HG03565 (cell line): ENCODE results near the gene GTPBP3.

Source experiments
- ATAC-seq: cut with Tn5 transposase; IDR thresholded peaks from one replicate; pipeline ENCODE4 v1.9.1; 2021; ENCODE audit warnings: mild to moderate bottlenecking, moderate library complexity; ENCODE audit not compliant: unreplicated experiment

GTPBP3 gene

DNA sequence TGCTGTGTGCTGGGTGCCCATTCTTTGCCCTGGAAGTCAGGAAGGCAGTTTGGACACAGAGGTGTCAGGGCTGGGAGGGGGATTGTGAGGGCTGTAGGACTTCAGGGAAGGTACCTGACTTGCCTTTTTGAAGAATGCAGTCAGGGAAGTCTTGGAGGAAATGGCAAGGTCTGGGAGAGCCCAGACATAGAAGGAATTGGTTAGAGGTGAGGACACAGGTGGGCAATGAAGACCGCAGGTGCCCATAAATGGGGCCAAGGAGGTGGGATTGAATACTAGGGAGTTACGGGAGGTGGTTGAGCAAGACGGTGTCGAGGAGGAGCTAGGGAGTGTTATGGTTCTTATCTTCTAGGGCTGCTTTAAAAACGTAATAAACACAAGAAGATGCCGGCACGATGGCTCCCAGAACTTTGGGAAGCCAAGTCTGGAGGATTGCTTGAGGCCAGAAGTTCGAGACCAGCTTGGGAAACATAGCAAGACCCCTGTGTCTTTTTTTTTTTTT, 29.4 kb upstream of the GTPBP3 start:
- no peak for ATAC-seq

DNA sequence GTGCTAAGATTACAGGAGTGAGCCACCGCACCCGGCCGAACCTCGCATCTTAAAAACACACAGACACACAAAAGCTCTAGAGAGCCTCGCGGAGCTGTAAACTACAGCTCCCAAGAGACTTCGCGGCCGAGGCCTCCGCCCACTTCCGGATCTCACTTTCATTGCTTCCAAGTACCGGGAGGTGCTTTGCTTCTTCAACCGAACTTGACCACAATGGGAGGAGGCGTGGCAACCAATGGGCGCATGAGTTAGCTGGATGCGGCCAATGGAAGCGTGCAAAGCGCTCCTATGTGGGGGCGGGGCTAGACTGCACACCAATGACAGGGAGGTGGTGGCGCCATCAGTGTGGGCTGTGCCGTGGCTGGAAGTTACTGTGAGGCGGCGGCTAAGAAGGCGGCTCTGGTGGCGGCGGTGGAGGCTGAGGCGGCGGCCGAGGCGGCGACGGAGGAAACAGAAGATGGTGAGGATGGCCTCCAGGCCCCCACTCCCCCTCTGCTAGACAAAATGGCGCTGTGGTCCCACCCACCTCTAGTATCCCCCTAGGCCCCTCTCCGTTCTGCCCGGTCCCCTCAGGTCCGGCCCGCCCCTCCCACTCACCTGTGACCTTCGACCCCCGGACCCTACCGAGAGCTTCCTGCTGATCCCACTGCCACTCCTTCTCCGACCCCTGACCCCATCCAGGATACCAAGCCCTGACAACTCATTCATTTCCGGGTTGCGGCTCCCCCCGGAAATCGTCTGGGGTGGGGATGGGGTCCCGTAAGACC, 28.0 kb upstream of the GTPBP3 start, which contains the start of gene DDA1:
DDA1 (plus strand) TSS at position 366 of the 767 bp plus-strand sequence; CDS start at position 458, 92 bp downstream.
- peak; percentile 39 for ATAC-seq

DNA sequence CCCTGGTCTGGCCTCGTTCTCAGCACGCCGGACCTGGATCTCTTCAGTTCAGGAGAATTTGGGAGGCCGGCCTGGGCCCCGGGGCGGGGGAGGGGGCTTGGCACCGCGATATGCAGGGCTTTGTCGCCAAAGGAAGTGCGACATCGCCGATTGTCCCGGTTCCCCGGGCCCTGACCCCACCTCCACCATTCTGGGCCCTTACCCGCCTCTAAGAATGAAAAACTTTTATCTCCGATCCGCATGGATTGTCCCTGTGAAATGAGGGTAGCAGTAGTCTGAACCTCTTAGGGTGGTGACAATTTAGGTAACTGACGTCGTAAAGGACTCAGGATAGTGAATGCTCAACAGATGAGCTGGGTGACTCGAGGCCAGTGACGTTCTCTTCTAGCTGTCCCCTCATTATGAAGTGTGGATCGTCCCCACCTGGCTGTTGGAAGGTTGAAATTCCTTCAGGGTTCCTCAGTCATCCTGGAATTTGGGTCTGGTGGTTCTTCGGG, 27.3 kb upstream of the GTPBP3 start:
- ATAC-seq = no peak

DNA sequence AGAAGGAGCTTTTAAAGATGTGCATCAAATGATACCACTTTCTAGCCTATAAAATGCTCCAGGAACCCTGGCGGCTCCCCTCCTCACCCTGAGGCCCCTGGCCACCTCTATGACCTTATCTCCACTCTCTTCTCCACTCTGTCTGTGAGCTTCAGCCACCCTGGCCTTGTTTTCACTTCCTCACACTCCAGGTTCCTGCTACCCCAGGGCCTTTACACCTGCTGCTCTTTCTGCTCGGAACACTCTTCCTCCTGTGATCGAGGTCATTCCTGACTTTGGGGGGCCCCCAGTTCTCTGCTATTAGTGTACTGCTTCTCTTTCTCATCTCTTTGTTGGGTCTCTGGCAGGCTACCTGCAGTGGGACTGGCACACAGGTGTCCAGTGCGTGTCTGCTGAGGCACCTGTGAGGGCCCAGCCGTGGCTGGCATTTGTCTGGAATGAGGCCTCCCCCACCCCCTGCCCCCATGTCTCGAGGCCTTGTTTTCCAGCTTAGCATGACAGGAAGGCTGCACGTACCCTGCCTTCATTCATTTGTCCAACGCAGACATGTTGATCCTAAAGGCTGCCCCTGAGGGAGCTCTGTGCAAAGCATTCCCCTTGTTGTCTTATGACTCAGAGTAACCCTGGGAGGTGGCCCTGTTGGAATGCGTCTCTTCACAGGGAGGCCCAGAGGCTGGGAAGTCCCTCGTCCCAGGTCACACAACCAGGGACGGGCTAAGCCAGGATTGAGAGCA, 25.7 kb upstream of the GTPBP3 start:
- no peak for ATAC-seq

DNA sequence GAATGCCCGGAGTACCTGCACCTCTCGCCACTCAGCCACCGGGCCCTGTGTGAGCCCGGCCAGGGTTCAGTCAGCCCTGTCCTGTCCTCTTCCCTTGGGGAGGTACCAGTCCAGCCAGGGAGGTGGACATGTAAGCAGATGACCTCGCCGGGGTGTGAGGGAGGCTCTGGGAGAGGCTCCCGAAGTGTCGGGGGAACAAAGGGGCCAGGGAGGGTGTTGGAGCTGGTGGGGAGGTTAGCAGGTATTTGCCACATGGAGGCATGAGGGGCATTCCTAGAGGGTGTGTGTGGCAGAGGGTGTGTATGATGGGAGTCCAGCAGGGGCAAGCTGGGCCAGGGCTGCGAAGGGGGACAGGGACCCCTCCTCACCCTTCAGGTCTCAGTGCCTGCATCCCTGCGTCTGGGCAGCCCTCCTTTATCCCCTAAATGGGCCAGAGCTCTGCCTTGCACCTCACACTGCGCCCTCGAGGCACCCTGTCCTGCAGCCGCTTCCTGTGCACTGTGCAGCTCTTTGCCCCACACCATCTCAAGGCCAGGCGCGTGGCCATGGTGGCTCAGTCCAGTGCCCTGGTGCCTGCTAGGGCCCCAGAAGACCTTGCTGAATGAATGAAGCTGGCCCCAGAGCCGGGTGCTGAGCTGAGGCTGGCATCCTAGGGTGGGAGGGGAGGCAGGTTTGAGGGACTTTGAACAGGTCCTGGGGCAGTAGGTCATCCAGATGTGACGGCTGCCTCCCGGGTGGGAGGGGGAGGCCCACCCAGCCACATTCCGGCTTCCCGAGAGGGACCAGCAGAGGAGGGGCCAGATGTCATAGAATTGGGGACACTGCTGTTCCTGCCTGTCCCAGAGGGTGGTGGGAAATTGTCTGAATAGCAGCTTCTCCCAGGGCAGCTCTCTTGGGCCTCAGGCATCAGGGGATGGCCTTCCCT, 24.9 kb upstream of the GTPBP3 start:
- ATAC-seq = no peak

GRCh38 chr19:17314007-17314593, 23.3 kb upstream of the GTPBP3 start:
- ATAC-seq = no peak

- ATAC-seq = no peak
Observed at GRCh38 chr19:17318966-17319365, 18.4 kb upstream of the GTPBP3 start.

DNA sequence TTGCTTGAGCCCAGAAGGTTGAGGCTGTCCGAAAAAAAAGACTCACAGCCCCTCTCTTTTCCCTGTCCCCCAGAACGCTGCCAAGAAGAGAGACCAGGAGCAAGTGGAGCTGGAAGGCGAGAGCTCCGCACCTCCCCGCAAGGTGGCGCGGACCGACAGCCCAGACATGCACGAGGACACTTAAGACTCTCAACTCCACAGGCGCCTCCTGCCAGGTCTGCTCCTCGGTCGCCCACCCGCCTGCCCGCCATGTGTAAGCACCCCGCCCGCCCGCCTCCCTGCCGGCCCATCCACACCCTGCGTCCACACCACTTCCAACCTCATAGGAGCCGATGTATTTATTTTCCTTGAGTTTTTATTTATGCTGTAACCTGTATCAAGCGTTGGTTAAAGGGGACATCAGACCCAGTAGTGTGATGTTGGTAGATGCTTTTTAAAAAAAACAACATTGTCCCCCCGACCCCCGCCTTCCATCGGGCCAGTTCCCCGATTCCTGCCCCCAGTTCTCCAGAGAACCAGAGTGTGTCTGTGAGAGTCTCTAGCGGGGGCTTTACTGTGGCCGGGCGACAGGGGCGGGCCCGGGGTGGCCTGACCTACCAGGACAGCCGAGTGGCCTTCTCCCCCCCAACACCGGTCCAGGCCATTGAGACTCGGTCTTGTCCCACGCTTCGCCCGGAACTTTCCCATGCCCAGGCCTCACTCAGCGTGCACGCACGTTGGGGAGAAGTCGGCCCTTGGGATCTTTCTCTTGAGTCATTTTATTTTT, 17.7 kb upstream of the GTPBP3 start:
- ATAC-seq = no peak

GRCh38 chr19:17320435-17320834, 16.9 kb upstream of the GTPBP3 start:
- no peak for ATAC-seq

- no peak for ATAC-seq
Observed at GRCh38 chr19:17321655-17322489, 15.5 kb upstream of the GTPBP3 start.

DNA sequence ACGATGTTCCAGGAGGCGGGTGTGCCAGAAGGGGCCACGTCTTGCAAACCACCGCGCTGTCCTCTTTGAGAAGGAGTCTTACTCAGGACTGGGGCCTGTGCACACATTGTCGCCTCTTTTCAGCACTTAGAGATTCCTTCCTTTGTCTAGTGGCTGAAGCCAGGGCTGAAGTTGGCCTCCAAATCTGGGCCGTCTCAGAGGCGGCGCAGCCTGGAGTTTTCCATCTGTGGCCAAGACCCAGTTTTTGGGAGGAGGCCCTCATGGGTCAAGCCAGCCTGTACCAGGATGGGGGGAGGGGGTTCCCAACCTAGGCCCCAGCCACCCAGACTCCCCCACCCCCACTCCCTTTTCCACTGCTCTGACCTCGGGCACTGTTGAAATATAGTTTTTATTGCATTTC, 14.5 kb upstream of the GTPBP3 start:
- ATAC-seq = no peak

DNA sequence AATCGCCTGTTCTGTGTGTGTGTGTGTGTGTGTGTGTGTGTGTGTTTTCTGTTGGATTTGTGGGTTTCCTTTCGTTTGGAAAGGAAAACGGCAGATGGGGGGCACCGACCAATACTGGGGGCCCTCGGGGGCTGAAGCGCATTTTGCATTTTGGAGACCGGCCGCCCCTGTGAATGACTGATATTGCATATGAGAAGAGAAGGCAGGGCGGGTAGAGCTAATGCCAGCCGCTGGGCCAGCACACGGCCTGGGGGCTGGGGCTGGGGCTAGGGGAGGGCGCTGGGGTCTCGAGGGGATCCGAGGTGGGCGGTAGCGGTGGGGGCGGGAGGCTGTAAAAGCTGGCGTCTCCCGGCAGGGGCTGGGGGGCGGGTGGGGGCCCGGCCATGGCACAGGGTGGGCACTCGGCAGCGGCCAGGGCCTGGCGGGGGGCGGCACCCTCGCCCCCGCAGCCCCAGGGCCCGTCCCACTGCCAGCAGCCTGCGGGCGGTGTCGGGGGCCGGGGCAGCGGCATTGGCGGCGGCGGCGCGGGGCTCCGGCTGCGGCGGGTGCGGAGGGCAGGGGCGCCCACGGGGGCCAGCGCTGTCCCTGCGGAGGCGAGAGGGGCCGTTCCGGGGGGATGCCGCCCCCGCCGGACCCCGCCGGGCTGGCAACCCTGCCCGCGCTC, 13.9 kb upstream of the GTPBP3 start:
- ATAC-seq = no peak

DNA sequence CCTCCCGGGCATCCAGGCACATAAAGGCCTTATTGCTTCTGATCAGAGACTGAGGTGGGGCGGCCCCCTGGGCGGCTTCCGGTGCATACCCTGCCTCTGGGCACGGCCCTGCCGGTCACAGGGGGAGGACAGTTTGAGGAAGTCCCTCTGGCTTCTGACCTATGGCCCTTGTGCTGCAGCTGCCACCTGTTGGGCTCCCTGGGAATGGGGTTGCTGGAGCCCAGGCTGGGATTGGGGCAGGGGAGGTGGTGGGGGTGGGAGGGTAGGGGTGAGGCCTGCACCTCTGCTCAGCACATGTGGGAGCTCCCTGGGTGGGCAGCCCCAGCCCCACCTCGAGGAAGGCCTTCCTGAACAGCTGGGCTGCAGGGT, 13.4 kb upstream of the GTPBP3 start:
- ATAC-seq = no peak

DNA sequence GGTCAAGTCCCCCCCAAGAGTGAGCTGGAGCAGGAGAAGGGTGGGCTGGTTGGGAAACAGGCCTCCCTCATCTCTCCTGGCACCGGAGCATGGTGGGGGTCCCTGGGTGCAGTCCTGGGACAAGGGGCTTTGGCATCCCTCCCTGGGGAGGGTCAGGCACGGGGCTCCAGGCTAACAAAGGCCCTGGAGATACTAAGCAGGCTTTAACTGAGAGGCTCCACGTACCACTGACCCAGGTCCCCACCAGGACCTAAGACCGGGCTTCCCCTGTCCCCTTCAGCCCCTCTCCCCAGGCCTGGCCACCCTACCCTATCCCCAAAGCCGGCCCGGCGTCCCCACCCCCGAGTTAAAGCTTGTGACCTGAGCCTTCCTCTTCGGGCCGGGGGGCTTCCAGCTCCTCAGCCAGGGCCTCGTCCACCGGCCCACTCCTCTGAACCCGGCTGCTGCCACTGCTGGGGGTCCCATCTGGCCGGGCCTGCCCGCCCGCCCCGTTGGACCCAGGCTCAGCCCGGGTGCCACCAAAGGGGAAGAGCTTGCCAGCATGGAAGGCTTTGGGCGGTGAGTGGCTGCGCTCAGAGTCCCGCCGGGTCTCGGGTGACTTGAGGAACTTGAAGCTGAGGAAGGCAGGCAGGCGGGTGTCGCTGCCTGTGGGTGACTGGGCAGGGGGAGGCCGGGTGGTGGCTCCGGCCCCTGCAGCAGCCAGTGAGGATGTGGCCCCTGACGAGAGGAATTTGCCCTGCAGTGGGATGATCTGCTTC, 12.8 kb upstream of the GTPBP3 start:
- no peak for ATAC-seq

DNA sequence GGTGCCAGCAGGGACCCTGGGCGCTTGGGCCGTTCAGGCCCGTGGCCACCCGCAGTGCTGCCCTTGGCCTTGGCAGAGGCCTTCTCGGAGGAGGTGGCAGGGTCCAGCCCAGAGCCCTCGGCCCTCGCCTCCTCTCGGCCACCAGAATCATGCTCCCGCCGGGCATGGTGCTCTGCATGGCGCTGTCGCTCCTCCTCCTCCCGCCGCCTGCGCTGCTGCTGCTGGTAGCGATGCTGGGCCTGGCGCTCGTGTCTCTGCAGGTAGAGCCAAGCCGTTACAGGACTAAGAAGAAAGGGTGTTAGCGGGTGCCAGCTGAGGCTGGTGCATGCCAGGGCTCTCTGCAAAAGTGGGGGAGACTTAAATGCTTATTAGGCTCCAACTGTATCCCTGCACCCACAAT, 12.2 kb upstream of the GTPBP3 start:
- ATAC-seq = no peak

- no peak for ATAC-seq
Observed at GRCh38 chr19:17325881-17326594, 11.3 kb upstream of the GTPBP3 start.

- ATAC-seq = no peak
Observed at GRCh38 chr19:17326595-17326966, 10.8 kb upstream of the GTPBP3 start.
